ENCODE data around the gene THRB. TPM values are rescaled to one million over a fixed set of nuclear protein-coding genes. Genes with fewer than 3 reads are reported as not detected.

THRB gene
- total RNA-seq, 1 experiment from 2014 or later = 13.5 TPM

DNA sequence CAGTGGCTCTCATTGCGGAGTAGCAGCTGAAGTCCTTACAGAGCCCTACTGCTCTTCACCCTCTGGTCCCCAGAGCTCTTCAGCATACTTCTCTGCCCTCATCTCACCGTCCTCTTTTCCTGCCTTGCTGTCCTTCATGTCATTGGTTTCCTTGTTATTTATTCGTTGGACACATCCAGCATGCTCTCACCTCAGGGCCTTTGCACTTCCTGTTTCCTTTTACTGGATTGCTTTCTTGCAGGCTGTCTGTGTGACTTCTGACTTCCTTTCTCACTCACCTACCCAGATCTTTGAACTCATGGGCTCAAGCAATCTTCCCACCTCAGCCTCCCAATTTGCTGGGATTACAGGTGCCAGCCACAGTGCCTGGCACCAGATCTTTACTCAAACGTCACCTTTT lies 422.5 kb downstream of the THRB start:
- intact Hi-C loops (cut with micrococcal nuclease; ENCODE audit: unreplicated experiment) = no loop called here
- TF ChIP-seq, protein P1, sequence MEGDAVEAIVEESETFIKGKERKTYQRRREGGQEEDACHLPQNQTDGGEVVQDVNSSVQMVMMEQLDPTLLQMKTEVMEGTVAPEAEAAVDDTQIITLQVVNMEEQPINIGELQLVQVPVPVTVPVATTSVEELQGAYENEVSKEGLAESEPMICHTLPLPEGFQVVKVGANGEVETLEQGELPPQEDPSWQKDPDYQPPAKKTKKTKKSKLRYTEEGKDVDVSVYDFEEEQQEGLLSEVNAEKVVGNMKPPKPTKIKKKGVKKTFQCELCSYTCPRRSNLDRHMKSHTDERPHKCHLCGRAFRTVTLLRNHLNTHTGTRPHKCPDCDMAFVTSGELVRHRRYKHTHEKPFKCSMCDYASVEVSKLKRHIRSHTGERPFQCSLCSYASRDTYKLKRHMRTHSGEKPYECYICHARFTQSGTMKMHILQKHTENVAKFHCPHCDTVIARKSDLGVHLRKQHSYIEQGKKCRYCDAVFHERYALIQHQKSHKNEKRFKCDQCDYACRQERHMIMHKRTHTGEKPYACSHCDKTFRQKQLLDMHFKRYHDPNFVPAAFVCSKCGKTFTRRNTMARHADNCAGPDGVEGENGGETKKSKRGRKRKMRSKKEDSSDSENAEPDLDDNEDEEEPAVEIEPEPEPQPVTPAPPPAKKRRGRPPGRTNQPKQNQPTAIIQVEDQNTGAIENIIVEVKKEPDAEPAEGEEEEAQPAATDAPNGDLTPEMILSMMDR (IDR thresholded peaks at IDR 0.05; ENCODE audit: unreplicated experiment) = no peak
- no TSS peak for BruUV-seq (replicated peaks)
- H3K4me3 Mint-ChIP-seq (ENCODE audit: low read depth, unreplicated experiment) = no peak overlapping the region
- H3K9me3 Mint-ChIP-seq (ENCODE audit: low read depth, unreplicated experiment) = no peaks in the 10 kb centered on the region
- no peaks in the 10 kb centered on the region for H3K36me3 Mint-ChIP-seq (ENCODE audit: insufficient read depth, unreplicated experiment)
- H3K27me3 Mint-ChIP-seq (ENCODE audit: unreplicated experiment) = no peaks in the 10 kb centered on the region
- H3K4me1 Mint-ChIP-seq (ENCODE audit: low read depth, unreplicated experiment) = no peaks in the 10 kb centered on the region
- H3K27ac Mint-ChIP-seq (ENCODE audit: unreplicated experiment) = no peak overlapping the region
- DNase-seq = no peak
- CTCF ChIA-PET = no interaction called here

DNA sequence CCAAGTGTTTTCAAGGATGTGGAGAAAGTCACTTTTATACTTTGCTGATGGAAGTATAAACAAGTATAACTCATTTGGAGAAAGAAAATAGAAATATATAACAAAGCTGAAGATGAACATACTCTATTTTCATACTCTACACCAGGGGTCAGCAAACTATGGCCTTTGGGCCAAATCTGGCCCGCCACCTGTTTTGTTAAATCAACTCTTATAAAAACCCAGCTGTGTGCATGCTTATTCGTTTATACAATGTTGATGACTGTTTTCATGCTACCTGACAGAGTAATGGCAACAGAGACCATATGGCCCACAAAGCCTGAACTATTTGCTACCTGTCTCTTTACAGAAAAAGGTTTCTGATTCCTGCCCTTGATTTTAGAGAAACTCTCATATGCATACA lies 425.6 kb downstream of the THRB start:
- DNase-seq = peak; percentile 12
- H3K27ac Mint-ChIP-seq (ENCODE audit: unreplicated experiment) = no peak overlapping the region
- TF ChIP-seq, protein P1 (IDR thresholded peaks at IDR 0.05; ENCODE audit: unreplicated experiment) = no peak
- no peaks in the 10 kb centered on the region for H3K4me1 Mint-ChIP-seq (ENCODE audit: low read depth, unreplicated experiment)
- no peaks in the 10 kb centered on the region for H3K27me3 Mint-ChIP-seq (ENCODE audit: unreplicated experiment)
- no peaks in the 10 kb centered on the region for H3K36me3 Mint-ChIP-seq (ENCODE audit: insufficient read depth, unreplicated experiment)
- no peak overlapping the region for H3K4me3 Mint-ChIP-seq (ENCODE audit: low read depth, unreplicated experiment)
- no TSS peak for BruUV-seq (replicated peaks)
- H3K9me3 Mint-ChIP-seq (ENCODE audit: low read depth, unreplicated experiment) = no peaks in the 10 kb centered on the region
- CTCF ChIA-PET = no interaction called here
- intact Hi-C loops (cut with micrococcal nuclease; ENCODE audit: unreplicated experiment) = loop anchor here (1.0 to 10.0 kb wide), 2 partner anchors 169 to 616 kb away; no protein-coding TSS in a partner anchor

DNA sequence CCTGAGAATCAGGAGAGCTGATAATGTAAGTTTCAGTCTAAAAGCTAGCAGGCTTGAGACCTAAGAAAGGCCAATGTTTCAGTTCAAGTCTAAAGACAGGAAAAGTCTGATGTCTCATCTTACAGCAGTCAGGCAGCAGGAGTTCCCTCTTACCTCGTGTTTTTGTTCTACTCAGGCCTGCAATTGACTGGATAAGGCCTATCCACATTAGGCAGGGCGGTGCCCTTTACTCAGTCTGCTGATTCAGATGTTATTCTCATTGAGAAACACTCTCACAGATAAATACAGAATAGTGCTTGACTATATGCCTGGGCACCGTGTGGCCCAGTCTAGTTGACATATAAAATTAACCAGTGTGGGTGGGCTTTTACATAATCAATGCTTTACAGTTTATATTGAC lies 427.2 kb downstream of the THRB start:
- Mint-ChIP-seq H3K4me3 (ENCODE audit: low read depth, unreplicated experiment) (no peak overlapping the region), H3K27me3 (ENCODE audit: unreplicated experiment) (no peaks in the 10 kb centered on the region), H3K4me1 (ENCODE audit: low read depth, unreplicated experiment) (no peaks in the 10 kb centered on the region), H3K36me3 (ENCODE audit: insufficient read depth, unreplicated experiment) (no peaks in the 10 kb centered on the region), H3K27ac (ENCODE audit: unreplicated experiment) (no peak overlapping the region), H3K9me3 (ENCODE audit: low read depth, unreplicated experiment) (no peaks in the 10 kb centered on the region)
- no TSS peak for BruUV-seq (replicated peaks)
- intact Hi-C loops (cut with micrococcal nuclease; ENCODE audit: unreplicated experiment) = loop anchor here (10.0 kb wide), 1 partner anchor 617 kb away; no protein-coding TSS in a partner anchor
- CTCF ChIA-PET = interaction anchor here (0.6 kb wide), 1 partner anchor 239 kb away, joined by 3 read pairs; no protein-coding TSS in a partner anchor
- TF ChIP-seq, protein P1 (IDR thresholded peaks at IDR 0.05; ENCODE audit: unreplicated experiment) = no peak
- DNase-seq = no peak

Small RNAs within 50 kb of the gene (microRNA-seq; reads per million reads assigned to microRNA genes)
- not detected for gene MIR4792

All from Calu3 (cell line).